Stimulated activated CD4-positive, alpha-beta T cell treated with anti-CD3 and anti-CD28 coated beads, Interleukin-1b, Interleukin-23, amount 100 ng/mL, for 1 hour (primary cell): ENCODE measurements around the gene STK33.

Source experiments
- DNase-seq, 2 donors: peaks; one replicate each; pipeline ENCODE4 v3.0.0-alpha.2; 2020; ENCODE audit warnings: low read depth in 2 of 2

STK33 gene

GRCh38 chr11:8426076-8426475, 168.0 kb downstream of the STK33 start:
- DNase-seq = no peak

GRCh38 chr11:8415195-8415594, 178.8 kb downstream of the STK33 start:
- DNase-seq = no peak

GRCh38 chr11:8408151-8408941, 185.7 kb downstream of the STK33 start:
- no peak for DNase-seq

GRCh38 chr11:8403310-8403709, 190.7 kb downstream of the STK33 start:
- no peak for DNase-seq

- no peak for DNase-seq
Measured at GRCh38 chr11:8392886-8393285, 201.1 kb downstream of the STK33 start.

- DNase-seq = no peak
Measured at GRCh38 chr11:8392166-8392565, 201.9 kb downstream of the STK33 start.

GRCh38 chr11:8390851-8391612, 203.0 kb downstream of the STK33 start:
- no peak for DNase-seq

- DNase-seq = no peak
Measured at GRCh38 chr11:8389029-8389996, 204.7 kb downstream of the STK33 start.

GRCh38 chr11:8387693-8388092, 206.3 kb downstream of the STK33 start:
- no peak for DNase-seq

GRCh38 chr11:8387141-8387540, 206.9 kb downstream of the STK33 start:
- DNase-seq = no peak

- DNase-seq = no peak
Measured at GRCh38 chr11:8386134-8386864, 207.7 kb downstream of the STK33 start.

- DNase-seq = no peak
Measured at GRCh38 chr11:8384199-8384821, 209.7 kb downstream of the STK33 start.

GRCh38 chr11:8383627-8384026, 210.4 kb downstream of the STK33 start:
- DNase-seq = no peak

- DNase-seq = no peak
Measured at GRCh38 chr11:8383227-8383626, 210.8 kb downstream of the STK33 start.

- no peak for DNase-seq
Measured at GRCh38 chr11:8382436-8383053, 211.5 kb downstream of the STK33 start.

- DNase-seq = no peak
Measured at GRCh38 chr11:8381871-8382396, 212.1 kb downstream of the STK33 start.

- DNase-seq = no peak
Measured at GRCh38 chr11:8381343-8381742, 212.7 kb downstream of the STK33 start.

- DNase-seq = no peak
Measured at GRCh38 chr11:8375932-8376331, 218.1 kb downstream of the STK33 start.

GRCh38 chr11:8375460-8375859, 218.6 kb downstream of the STK33 start:
- DNase-seq = no peak

GRCh38 chr11:8374716-8375115, 219.3 kb downstream of the STK33 start:
- DNase-seq = no peak
